IMR-90 (cell line): Measurements from ENCODE around the gene CAMK2B. TPM values are rescaled to one million over a fixed set of nuclear protein-coding genes. Genes with fewer than 3 reads are reported as not detected.

ENCODE experiments used
- ATAC-seq: fragments of 200-7000 bp; cut with Tn5 transposase; 2 replicates; pipeline ENCODE4 v1.9.1; 2020; ENCODE audit warnings: low read depth, mild to moderate bottlenecking, moderate library complexity
- BruUV-seq: library from RNA; stranded (reverse); fragments of 400-500 nt; replicated peaks from 2 replicates; lab custom pipeline; 2021; lab: Mats Ljungman, UMichigan
- CTCF ChIA-PET: fragments of 300-600 bp; formaldehyde crosslinking; extraction: SDS; loops from one replicate; lab custom pipeline; 2021; ENCODE audit warnings: antibody characterized with exemption; lab: Yijun Ruan, JAX
- POLR2A ChIA-PET: fragments of 300-600 bp; sonication (Branson Sonifier 250); formaldehyde crosslinking; loops from one replicate; lab custom pipeline; 2022; ENCODE audit warnings: antibody characterized with exemption; ENCODE audit not compliant: unreplicated experiment; lab: Charles Lee
- DNase-seq: peaks from one replicate; pipeline ENCODE4 v3.0.0; 2013
- H2AFZ ChIP-seq: replicated peaks from 2 replicates; pipeline ENCODE3; 2013; ENCODE audit warnings: low read length, mild to moderate bottlenecking; ENCODE audit not compliant: poor library complexity
- H2AK5ac ChIP-seq: 2 replicates; pipeline ENCODE4 v1.6.1; 2013; ENCODE audit warnings: low read depth, low read length, inconsistent platforms
- H2AK9ac ChIP-seq: replicated peaks from 2 replicates; pipeline ENCODE3; 2013; ENCODE audit warnings: mild to moderate bottlenecking, low read depth, low read length, moderate library complexity; ENCODE audit not compliant: poor library complexity
- H2BK120ac ChIP-seq: 2 replicates; pipeline ENCODE4 v1.6.1; 2013; ENCODE audit warnings: low read depth, low read length, inconsistent platforms
- H2BK15ac ChIP-seq: 3 replicates; pipeline ENCODE4 v1.6.1; 2013; ENCODE audit warnings: low read depth, low read length, inconsistent platforms
- H2BK20ac ChIP-seq: 2 replicates; pipeline ENCODE4 v1.6.1; 2013; ENCODE audit warnings: low read depth, mild to moderate bottlenecking, inconsistent platforms, low read length, moderate library complexity
- H2BK5ac ChIP-seq: 2 replicates; pipeline ENCODE4 v1.6.1; 2013; ENCODE audit warnings: mild to moderate bottlenecking, low read depth, low read length, inconsistent platforms; ENCODE audit not compliant: poor library complexity, severe bottlenecking
- H3K14ac ChIP-seq: replicated peaks from 2 replicates; pipeline ENCODE4 v1.6.1; 2013; ENCODE audit warnings: low read depth, low read length, inconsistent platforms
- H3K18ac ChIP-seq: 2 replicates; pipeline ENCODE4 v1.6.1; 2013; ENCODE audit warnings: low read depth, low read length, control low read depth
- H3K23ac ChIP-seq: 2 replicates; pipeline ENCODE4 v1.6.1; 2013; ENCODE audit warnings: low read depth, low read length, inconsistent platforms
- H3K27ac ChIP-seq: 2 replicates; pipeline ENCODE4 v1.5.1; 2013; ENCODE audit warnings: mild to moderate bottlenecking, control low read depth, low read length; ENCODE audit not compliant: insufficient read depth
- H3K27me3 ChIP-seq: 2 replicates; pipeline ENCODE4 v1.6.1; 2013; ENCODE audit warnings: low read length; ENCODE audit not compliant: control insufficient read depth, insufficient read depth
- H3K36me3 ChIP-seq: 2 replicates; pipeline ENCODE4 v1.6.1; 2013; ENCODE audit warnings: low read length, mixed read lengths; ENCODE audit not compliant: control insufficient read depth, insufficient read depth
- H3K4ac ChIP-seq: 2 replicates; pipeline ENCODE4 v1.6.1; 2013; ENCODE audit warnings: low read depth, low read length, inconsistent platforms
- H3K4me1 ChIP-seq: 2 replicates; pipeline ENCODE4 v1.6.1; 2013; ENCODE audit warnings: low read length, mixed read lengths; ENCODE audit not compliant: control insufficient read depth, insufficient read depth
- H3K4me2 ChIP-seq: 2 replicates; pipeline ENCODE4 v1.6.1; 2013; ENCODE audit warnings: low read depth, mild to moderate bottlenecking, control low read depth, low read length, moderate library complexity
- H3K4me3 ChIP-seq: 2 replicates; pipeline ENCODE4 v1.5.1; 2013; ENCODE audit warnings: low read depth, mild to moderate bottlenecking, control low read depth, low read length, moderate library complexity; ENCODE audit not compliant: insufficient read depth
- H3K56ac ChIP-seq: 2 replicates; pipeline ENCODE4 v1.6.1; 2013; ENCODE audit warnings: low read length, inconsistent platforms; ENCODE audit not compliant: insufficient read depth; ENCODE audit errors: extremely low read depth
- H3K79me1 ChIP-seq, 2 experiments: 2 replicates each; pipeline ENCODE4 v1.6.1; 2013; ENCODE audit warnings: low read length in 2 of 2, inconsistent platforms in 1 of 2, low read depth in 1 of 2
- H3K9ac ChIP-seq: 2 replicates; pipeline ENCODE4 v1.6.1; 2013; ENCODE audit warnings: low read depth, low read length, control low read depth
- H3K9me1 ChIP-seq: 2 replicates; pipeline ENCODE4 v1.6.1; 2013; ENCODE audit warnings: low read length, inconsistent platforms; ENCODE audit not compliant: insufficient read depth
- H3K9me3 ChIP-seq: 2 replicates; pipeline ENCODE4 v1.6.1; 2013; ENCODE audit warnings: low read length; ENCODE audit not compliant: control insufficient read depth, insufficient read depth
- H4K20me1 ChIP-seq: 2 replicates; pipeline ENCODE4 v1.6.1; 2013; ENCODE audit warnings: low read length, inconsistent platforms; ENCODE audit not compliant: insufficient read depth
- H4K5ac ChIP-seq: 2 replicates; pipeline ENCODE4 v1.6.1; 2013; ENCODE audit warnings: mild to moderate bottlenecking, low read depth, low read length, control low read depth
- H4K8ac ChIP-seq, 2 experiments: 2 replicates each; pipeline ENCODE4 v1.6.1; 2013; ENCODE audit warnings: low read depth in 2 of 2, low read length in 2 of 2, control low read depth in 1 of 2, inconsistent platforms in 1 of 2
- H4K91ac ChIP-seq: 2 replicates; pipeline ENCODE4 v1.6.1; 2013; ENCODE audit warnings: low read depth, low read length, inconsistent platforms; ENCODE audit not compliant: insufficient read depth
- BHLHE40 ChIP-seq: fragments of 150-350 bp; IDR thresholded peaks from 2 replicates; pipeline ENCODE4 v1.6.1; 2016; ENCODE audit warnings: mild to moderate bottlenecking, low read depth, low read length
- CEBPB ChIP-seq: IDR thresholded peaks from 2 replicates; pipeline ENCODE4 v1.6.1; 2012; ENCODE audit warnings: low read depth, low read length, improper control_type of control experiment
- CHD1 ChIP-seq: IDR thresholded peaks from 2 replicates; pipeline ENCODE4 v1.6.1; 2012; ENCODE audit warnings: low read depth, low read length, improper control_type of control experiment
- FOS ChIP-seq: fragments of 150-350 bp; IDR thresholded peaks from 2 replicates; pipeline ENCODE4 v1.6.1; 2016; ENCODE audit warnings: low read depth, low read length
- MAFK ChIP-seq: IDR thresholded peaks from 2 replicates; pipeline ENCODE4 v1.6.1; 2012; ENCODE audit warnings: low read depth, low read length, improper control_type of control experiment
- MAZ ChIP-seq: IDR thresholded peaks from 2 replicates; pipeline ENCODE4 v1.6.1; 2012; ENCODE audit warnings: low read depth, mild to moderate bottlenecking, low read length, improper control_type of control experiment, moderate library complexity, borderline replicate concordance
- MXI1 ChIP-seq: IDR thresholded peaks from 2 replicates; pipeline ENCODE4 v1.6.1; 2012; ENCODE audit warnings: low read depth, mild to moderate bottlenecking, low read length, moderate library complexity, borderline replicate concordance
- NFE2L2 ChIP-seq: fragments of 150-350 bp; IDR thresholded peaks from 2 replicates; pipeline ENCODE4 v1.6.1; 2016; ENCODE audit warnings: low read depth, mild to moderate bottlenecking, low read length
- POLR2A ChIP-seq: IDR thresholded peaks from 2 replicates; pipeline ENCODE4 v1.6.1; 2012; ENCODE audit warnings: mild to moderate bottlenecking, low read depth, low read length
- RAD21 ChIP-seq: IDR thresholded peaks from 2 replicates; pipeline ENCODE4 v1.6.1; 2012; ENCODE audit warnings: low read length, improper control_type of control experiment
- RCOR1 ChIP-seq: IDR thresholded peaks from 2 replicates; pipeline ENCODE4 v1.6.1; 2012; ENCODE audit warnings: mild to moderate bottlenecking, low read length, improper control_type of control experiment; ENCODE audit not compliant: insufficient replicate concordance
- RFX5 ChIP-seq: IDR thresholded peaks from 2 replicates; pipeline ENCODE4 v1.8.0; 2012; ENCODE audit warnings: low read depth, mild to moderate bottlenecking, low read length, moderate library complexity
- SMC3 ChIP-seq: fragments of 150-350 bp; IDR thresholded peaks from 2 replicates; pipeline ENCODE4 v1.6.1; 2016; ENCODE audit warnings: low read depth, mild to moderate bottlenecking, antibody characterized with exemption, low read length, moderate library complexity
- WGBS, 2 experiments: methylation state at CpG; one replicate each; pipeline versions ENCODE4 v1.1.5 to v1.1.7; 2013; ENCODE audit warnings: missing lambda C conversion rate in 2 of 2; ENCODE audit not compliant: insufficient read length in 1 of 2; ENCODE audit errors: extremely low coverage in 2 of 2; 5-methylcytosine and 5-hydroxymethylcytosine counted together
- dilution Hi-C: fragments of 300-500 bp; cut with HindIII; formaldehyde crosslinking; loops from one replicate; pipeline ENCODE4 v1.14.3; 2018; ENCODE audit warnings: low sequenced_read_pairs; ENCODE audit not compliant: unreplicated experiment
- in situ Hi-C: fragments of 300-500 bp; cut with MboI; formaldehyde crosslinking; loops from 3 replicates; pipeline ENCODE4 v1.14.3; 2019; ENCODE audit warnings: low sequenced_read_pairs, inconsistent platforms, mixed read lengths
- intact Hi-C: fragments of 100-400 bp; cut with micrococcal nuclease; formaldehyde crosslinking; loops from 2 replicates; pipeline ENCODE4 v1.10.0; 2022
- polyA plus RNA-seq, 3 experiments: library from polyadenylated mRNA; depleted of rRNA; stranded (reverse); fragments of >200 nt; gene quantifications; 2 replicates each; pipeline ENCODE4 v1.2.3, GENCODE V29; 2012; ENCODE audit warnings: low replicate concordance in 1 of 3
- total RNA-seq: library from RNA; depleted of rRNA; stranded (reverse); fragments of >200 nt; gene quantifications from 2 replicates; pipeline ENCODE4 v1.2.3, GENCODE V29; 2012
- TF ChIP-seq, protein P1 (sequence below): conservative IDR thresholded peaks from 2 replicates; pipeline ENCODE4 v1.5.1; 2012; ENCODE audit warnings: mild to moderate bottlenecking, low read depth, low read length, improper control_type of control experiment
- TF ChIP-seq, protein P2 (sequence below): fragments of 150-350 bp; IDR thresholded peaks from 2 replicates; pipeline ENCODE4 v1.6.1; 2016; ENCODE audit warnings: low read depth, mild to moderate bottlenecking, low read length, moderate library complexity, borderline replicate concordance
- TF ChIP-seq, protein P3 (sequence below): fragments of 150-350 bp; IDR thresholded peaks from 2 replicates; pipeline ENCODE4 v1.6.1; 2017; ENCODE audit warnings: mild to moderate bottlenecking, antibody characterized with exemption, low read length, low read depth

The CAMK2B gene
- total and polyA plus RNA-seq, 2 of the 4 experiments (the other 2 are of a cell fraction), result 0.18 to 0.36 TPM

DNA sequence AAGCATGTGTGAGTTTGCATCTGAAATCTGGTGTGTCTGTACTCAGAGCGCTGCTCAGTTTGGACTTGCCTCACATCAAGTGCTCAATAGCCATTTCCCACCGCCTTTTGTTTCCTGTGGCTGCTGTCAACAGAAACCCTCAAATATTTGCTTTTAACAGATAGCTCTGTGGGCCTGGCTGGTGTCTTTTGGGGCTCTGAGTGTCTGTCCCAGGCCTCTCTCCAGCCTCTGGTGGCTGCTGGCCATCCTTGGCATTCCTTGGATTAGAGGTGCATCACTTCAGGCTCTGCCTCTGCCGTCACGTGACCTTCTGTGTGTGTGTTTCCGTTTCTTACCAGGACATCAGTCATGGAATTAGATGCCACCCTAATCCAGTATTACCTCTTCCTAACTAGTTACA is 115.3 kb downstream of the CAMK2B start:
- no peaks in the 10 kb centered on the region for H3K27me3 ChIP-seq
- no peak overlapping the region for H3K4me3 ChIP-seq
- H2BK5ac ChIP-seq, result no peak overlapping the region
- no peak overlapping the region for H3K27ac ChIP-seq
- no peak overlapping the region for H3K4ac ChIP-seq
- H2BK120ac ChIP-seq, result no peak overlapping the region
- ChIA-PET CTCF (no interaction called here), POLR2A (no interaction called here)
- H3K9ac ChIP-seq, result no peak overlapping the region
- no peak overlapping the region for H2AFZ ChIP-seq
- BruUV-seq, result no TSS peak
- no peak for DNase-seq
- peaks cover 76% of the 10 kb centered on the region for H3K36me3 ChIP-seq
- H3K14ac ChIP-seq, result no peak overlapping the region
- intact Hi-C loops (no loop called here), dilution Hi-C loops (no loop called here), in situ Hi-C loops (no loop called here)
- H2AK9ac ChIP-seq, result no peak overlapping the region
- no peak overlapping the region for H2AK5ac ChIP-seq
- H4K91ac ChIP-seq, result no peak overlapping the region
- H3K9me3 ChIP-seq, result no peaks in the 10 kb centered on the region
- no peak for ATAC-seq
- no peak overlapping the region for H4K5ac ChIP-seq
- H3K4me2 ChIP-seq, result no peak overlapping the region
- H4K20me1 ChIP-seq, result peaks cover 10% of the 10 kb centered on the region
- H3K18ac ChIP-seq, result no peak overlapping the region
- TF ChIP-seq, protein P1, sequence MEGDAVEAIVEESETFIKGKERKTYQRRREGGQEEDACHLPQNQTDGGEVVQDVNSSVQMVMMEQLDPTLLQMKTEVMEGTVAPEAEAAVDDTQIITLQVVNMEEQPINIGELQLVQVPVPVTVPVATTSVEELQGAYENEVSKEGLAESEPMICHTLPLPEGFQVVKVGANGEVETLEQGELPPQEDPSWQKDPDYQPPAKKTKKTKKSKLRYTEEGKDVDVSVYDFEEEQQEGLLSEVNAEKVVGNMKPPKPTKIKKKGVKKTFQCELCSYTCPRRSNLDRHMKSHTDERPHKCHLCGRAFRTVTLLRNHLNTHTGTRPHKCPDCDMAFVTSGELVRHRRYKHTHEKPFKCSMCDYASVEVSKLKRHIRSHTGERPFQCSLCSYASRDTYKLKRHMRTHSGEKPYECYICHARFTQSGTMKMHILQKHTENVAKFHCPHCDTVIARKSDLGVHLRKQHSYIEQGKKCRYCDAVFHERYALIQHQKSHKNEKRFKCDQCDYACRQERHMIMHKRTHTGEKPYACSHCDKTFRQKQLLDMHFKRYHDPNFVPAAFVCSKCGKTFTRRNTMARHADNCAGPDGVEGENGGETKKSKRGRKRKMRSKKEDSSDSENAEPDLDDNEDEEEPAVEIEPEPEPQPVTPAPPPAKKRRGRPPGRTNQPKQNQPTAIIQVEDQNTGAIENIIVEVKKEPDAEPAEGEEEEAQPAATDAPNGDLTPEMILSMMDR, result no peak
- TF ChIP-seq, protein P2, sequence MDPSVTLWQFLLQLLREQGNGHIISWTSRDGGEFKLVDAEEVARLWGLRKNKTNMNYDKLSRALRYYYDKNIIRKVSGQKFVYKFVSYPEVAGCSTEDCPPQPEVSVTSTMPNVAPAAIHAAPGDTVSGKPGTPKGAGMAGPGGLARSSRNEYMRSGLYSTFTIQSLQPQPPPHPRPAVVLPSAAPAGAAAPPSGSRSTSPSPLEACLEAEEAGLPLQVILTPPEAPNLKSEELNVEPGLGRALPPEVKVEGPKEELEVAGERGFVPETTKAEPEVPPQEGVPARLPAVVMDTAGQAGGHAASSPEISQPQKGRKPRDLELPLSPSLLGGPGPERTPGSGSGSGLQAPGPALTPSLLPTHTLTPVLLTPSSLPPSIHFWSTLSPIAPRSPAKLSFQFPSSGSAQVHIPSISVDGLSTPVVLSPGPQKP, result no peak
- no peak for TF ChIP-seq POLR2A
- no peak for TF ChIP-seq SMC3
- TF ChIP-seq MAFK, result no peak
- TF ChIP-seq CHD1, result no peak
- TF ChIP-seq, protein P3, sequence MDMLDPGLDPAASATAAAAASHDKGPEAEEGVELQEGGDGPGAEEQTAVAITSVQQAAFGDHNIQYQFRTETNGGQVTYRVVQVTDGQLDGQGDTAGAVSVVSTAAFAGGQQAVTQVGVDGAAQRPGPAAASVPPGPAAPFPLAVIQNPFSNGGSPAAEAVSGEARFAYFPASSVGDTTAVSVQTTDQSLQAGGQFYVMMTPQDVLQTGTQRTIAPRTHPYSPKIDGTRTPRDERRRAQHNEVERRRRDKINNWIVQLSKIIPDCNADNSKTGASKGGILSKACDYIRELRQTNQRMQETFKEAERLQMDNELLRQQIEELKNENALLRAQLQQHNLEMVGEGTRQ, result no peak
- no peak for TF ChIP-seq RCOR1
- TF ChIP-seq MAZ, result no peak
- TF ChIP-seq RFX5, result no peak
- TF ChIP-seq FOS, result no peak
- TF ChIP-seq BHLHE40, result no peak
- TF ChIP-seq RAD21, result no peak
- no peak for TF ChIP-seq CEBPB
- TF ChIP-seq MXI1, result no peak
- TF ChIP-seq NFE2L2, result no peak
- H4K8ac ChIP-seq, result no peak overlapping the region
- 100% methylated on average over 1 of the region's 5 CpGs; no CpG with 5 or more reads in 1 of the 2 experiments for WGBS, 2 experiments
- H2BK20ac ChIP-seq, result no peak overlapping the region
- no peaks in the 10 kb centered on the region for H3K4me1 ChIP-seq
- H3K79me1 ChIP-seq, result peaks cover 14 to 41% of the 10 kb centered on the region in 2 experiments
- no peak overlapping the region for H3K23ac ChIP-seq
- H3K56ac ChIP-seq, result no peak overlapping the region
- no peak overlapping the region for H2BK15ac ChIP-seq
- H3K9me1 ChIP-seq, result no peaks in the 10 kb centered on the region; the same call in 1 of the 2 replicates
